Calu3 (cell line): ENCODE measurements around the gene TLL2. TPM values are rescaled to one million over a fixed set of nuclear protein-coding genes. Genes with fewer than 3 reads are reported as not detected.

Experiments
- BruUV-seq: library from RNA; stranded (reverse); fragments of 400-500 nt; replicated peaks from 2 replicates; lab custom pipeline; 2021; lab: Mats Ljungman, UMichigan
- CTCF ChIA-PET: fragments of 300-600 bp; sonication (Branson Sonifier 250); formaldehyde crosslinking; loops from one replicate; lab custom pipeline; 2022; ENCODE audit warnings: antibody characterized with exemption; lab: Charles Lee
- DNase-seq: peaks from one replicate; pipeline ENCODE4 v3.0.0; 2022
- H3K27ac Mint-ChIP-seq: one replicate; pipeline ENCODE4 v1.8.0; 2022; ENCODE audit warnings: mixed read lengths; ENCODE audit not compliant: unreplicated experiment
- H3K27me3 Mint-ChIP-seq: one replicate; pipeline ENCODE4 v1.8.0; 2022; ENCODE audit warnings: mixed read lengths; ENCODE audit not compliant: unreplicated experiment
- H3K36me3 Mint-ChIP-seq: one replicate; pipeline ENCODE4 v1.8.0; 2022; ENCODE audit warnings: mild to moderate bottlenecking, moderate library complexity, mixed read lengths; ENCODE audit not compliant: insufficient read depth, unreplicated experiment
- H3K4me1 Mint-ChIP-seq: one replicate; pipeline ENCODE4 v1.8.0; 2022; ENCODE audit warnings: mild to moderate bottlenecking, low read depth, mixed read lengths; ENCODE audit not compliant: unreplicated experiment
- H3K4me3 Mint-ChIP-seq: one replicate; pipeline ENCODE4 v1.8.0; 2022; ENCODE audit warnings: mild to moderate bottlenecking, low read depth, moderate library complexity, mixed read lengths; ENCODE audit not compliant: unreplicated experiment
- H3K9me3 Mint-ChIP-seq: one replicate; pipeline ENCODE4 v1.8.0; 2022; ENCODE audit warnings: low read depth, mixed read lengths; ENCODE audit not compliant: unreplicated experiment
- CTCF ChIP-seq: fragments of 200-600 bp; IDR thresholded peaks from one replicate; pipeline ENCODE4 v1.8.0; 2022; ENCODE audit warnings: antibody characterized with exemption; ENCODE audit not compliant: unreplicated experiment
- intact Hi-C: fragments of 100-400 bp; cut with micrococcal nuclease; formaldehyde crosslinking; loops from one replicate; pipeline ENCODE4 v1.10.0; 2022; ENCODE audit not compliant: unreplicated experiment
- total RNA-seq: library from RNA; stranded (reverse); gene quantifications from 2 replicates; pipeline ENCODE4 v1.2.3, GENCODE V29; 2022

TLL2 gene
- total RNA-seq, 1 experiment from 2014 or later: 0.66 TPM

GRCh38 chr10:96371356-96371755 is 142.4 kb downstream of the TLL2 start:
- Mint-ChIP-seq H3K27ac (no peak overlapping the region), H3K27me3 (no peaks in the 10 kb centered on the region), H3K4me1 (peaks cover 12% of the 10 kb centered on the region), H3K36me3 (peaks cover 5% of the 10 kb centered on the region), H3K4me3 (no peak overlapping the region), H3K9me3 (no peaks in the 10 kb centered on the region)
- no TSS peak for BruUV-seq
- intact Hi-C loops: loop anchor here (10.0 kb wide), 1 partner anchor 463 kb away; the partner anchor contains the start of gene LCOR
- CTCF ChIA-PET: no interaction called here
- no peak for DNase-seq
- no peak for TF ChIP-seq CTCF

DNA sequence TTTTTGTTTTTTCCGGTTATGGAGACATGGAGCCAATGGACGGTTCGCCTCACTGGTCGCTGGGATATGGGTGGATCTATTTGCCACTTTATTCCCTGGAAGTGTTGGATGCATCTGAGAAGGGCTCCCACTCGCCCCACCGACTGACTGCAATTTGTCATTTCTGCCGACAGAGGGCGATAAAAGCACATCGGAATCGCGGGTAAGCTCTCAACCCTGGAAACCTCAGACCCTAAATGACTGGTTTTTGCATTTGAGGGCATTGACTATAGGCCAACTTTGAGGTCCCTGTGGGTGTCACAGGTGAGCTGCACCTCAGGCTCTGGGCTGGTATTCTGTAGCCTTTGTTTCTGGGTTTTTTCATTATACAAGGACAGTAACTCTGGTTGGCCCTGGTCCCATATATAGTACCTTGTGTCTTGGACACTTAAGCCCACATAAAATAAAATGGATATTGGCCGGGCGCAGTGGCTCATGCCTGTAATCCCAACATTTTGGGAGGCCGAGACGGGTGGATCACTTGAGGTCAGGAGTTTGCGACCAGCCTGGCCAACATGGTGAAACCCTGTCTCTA is 143.1 kb downstream of the TLL2 start:
- Mint-ChIP-seq H3K9me3 (no peaks in the 10 kb centered on the region), H3K36me3 (peaks cover 5% of the 10 kb centered on the region), H3K27me3 (no peaks in the 10 kb centered on the region), H3K4me1 (peaks cover 8% of the 10 kb centered on the region), H3K4me3 (peak overlapping the region; percentile 64), H3K27ac (no peak overlapping the region)
- TF ChIP-seq CTCF: peak; percentile 59
- intact Hi-C loops: loop anchor here (10.0 kb wide), 1 partner anchor 464 kb away; the partner anchor contains the start of gene LCOR
- CTCF ChIA-PET: interaction anchor here (1.0 to 1.5 kb wide), 5 partner anchors 9 to 142 kb away, joined by 3 to 7 read pairs (median 4); no protein-coding TSS in a partner anchor
- DNase-seq: peak; percentile 55
- no TSS peak for BruUV-seq

GRCh38 chr10:96369890-96370583 is 143.7 kb downstream of the TLL2 start:
- Mint-ChIP-seq H3K4me3 (peak overlapping the region; percentile 64), H3K4me1 (peaks cover 2% of the 10 kb centered on the region), H3K9me3 (no peaks in the 10 kb centered on the region), H3K27me3 (no peaks in the 10 kb centered on the region), H3K36me3 (peaks cover 5% of the 10 kb centered on the region), H3K27ac (no peak overlapping the region)
- BruUV-seq: no TSS peak
- CTCF ChIA-PET: interaction anchor here (1.0 to 1.5 kb wide), 5 partner anchors 9 to 143 kb away, joined by 3 to 7 read pairs (median 4); no protein-coding TSS in a partner anchor
- TF ChIP-seq CTCF: no peak
- peak; percentile 60 for DNase-seq
- intact Hi-C loops: loop anchor here (10.0 kb wide), 1 partner anchor 465 kb away; the partner anchor contains the start of gene LCOR

DNA sequence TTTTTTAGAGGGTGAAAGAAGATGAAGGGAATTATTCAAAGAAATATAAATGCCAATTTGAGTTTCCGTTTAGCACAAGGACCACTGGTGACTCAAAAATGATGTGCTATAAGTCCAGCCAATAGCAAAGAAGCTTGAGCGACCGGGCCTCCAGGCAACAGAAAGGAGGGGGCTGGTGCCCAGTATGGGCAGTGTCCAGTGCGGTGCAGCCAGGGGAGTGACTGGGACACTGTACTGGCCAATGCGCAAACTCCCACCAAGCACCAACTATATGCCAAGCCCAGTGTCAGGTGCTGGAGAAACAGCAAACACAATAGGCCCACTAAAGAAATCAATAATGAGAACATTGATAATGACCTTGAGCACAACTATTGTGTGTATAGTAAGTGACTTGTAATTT is 144.8 kb downstream of the TLL2 start:
- intact Hi-C loops: no loop called here
- CTCF ChIA-PET: no interaction called here
- H3K9me3 Mint-ChIP-seq: no peaks in the 10 kb centered on the region
- H3K4me1 Mint-ChIP-seq: no peaks in the 10 kb centered on the region
- no peak for TF ChIP-seq CTCF
- no peak for DNase-seq
- H3K4me3 Mint-ChIP-seq: no peak overlapping the region
- peaks cover 1% of the 10 kb centered on the region for H3K27me3 Mint-ChIP-seq
- peaks cover 5% of the 10 kb centered on the region for H3K36me3 Mint-ChIP-seq
- no peak overlapping the region for H3K27ac Mint-ChIP-seq
- no TSS peak for BruUV-seq
